GM12874 (cell line): Measurements from ENCODE around the gene IP6K1.

Source experiments
- TF ChIP-seq, protein P1 (sequence below): IDR thresholded peaks from 2 replicates; pipeline ENCODE4 v1.5.1; 2011; ENCODE audit warnings: low read depth, mild to moderate bottlenecking, control low read depth, low read length, moderate library complexity; ENCODE audit not compliant: insufficient read depth

Gene IP6K1

DNA sequence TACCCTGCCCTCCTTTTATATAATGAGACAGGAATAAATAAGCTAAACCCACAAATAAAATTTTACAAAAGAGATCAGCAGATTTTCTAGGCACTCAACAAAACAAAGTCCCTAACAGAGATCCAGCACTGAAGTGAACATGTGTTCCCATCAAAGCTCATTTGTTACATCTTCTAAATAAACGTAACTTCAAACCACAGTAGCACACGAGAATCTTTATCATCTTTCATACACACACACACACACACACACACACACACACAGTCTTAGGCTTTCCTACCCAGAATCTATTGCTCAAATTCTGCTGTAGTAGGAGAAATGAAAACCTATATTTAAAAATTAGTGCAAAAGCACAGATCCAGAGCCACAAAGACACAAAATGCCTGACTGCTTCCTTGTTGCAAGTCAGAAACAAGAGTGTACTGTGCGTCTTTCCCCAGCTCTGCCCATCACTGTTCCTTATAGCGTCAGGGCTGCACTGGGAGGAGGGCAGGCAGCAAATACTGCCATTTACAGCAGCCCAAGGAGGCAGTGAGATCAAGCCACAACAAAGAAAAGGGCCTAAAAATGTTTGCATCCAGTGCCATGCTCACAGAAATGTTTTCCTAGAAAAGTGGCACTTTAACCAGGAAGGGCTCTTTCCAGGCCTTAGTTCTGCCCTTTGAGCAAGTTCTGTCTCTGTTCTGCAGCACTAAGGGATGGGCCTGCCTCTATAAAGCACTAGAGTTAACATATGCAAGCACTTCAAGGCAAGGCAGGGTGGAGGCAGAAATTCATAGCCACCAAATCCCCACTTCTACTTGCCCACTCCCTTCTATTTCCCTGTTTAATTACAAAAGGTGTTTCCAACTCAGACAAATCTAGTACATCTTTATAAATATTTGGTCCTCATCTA lies 6.0 kb downstream of the IP6K1 start:
- TF ChIP-seq, protein P1, sequence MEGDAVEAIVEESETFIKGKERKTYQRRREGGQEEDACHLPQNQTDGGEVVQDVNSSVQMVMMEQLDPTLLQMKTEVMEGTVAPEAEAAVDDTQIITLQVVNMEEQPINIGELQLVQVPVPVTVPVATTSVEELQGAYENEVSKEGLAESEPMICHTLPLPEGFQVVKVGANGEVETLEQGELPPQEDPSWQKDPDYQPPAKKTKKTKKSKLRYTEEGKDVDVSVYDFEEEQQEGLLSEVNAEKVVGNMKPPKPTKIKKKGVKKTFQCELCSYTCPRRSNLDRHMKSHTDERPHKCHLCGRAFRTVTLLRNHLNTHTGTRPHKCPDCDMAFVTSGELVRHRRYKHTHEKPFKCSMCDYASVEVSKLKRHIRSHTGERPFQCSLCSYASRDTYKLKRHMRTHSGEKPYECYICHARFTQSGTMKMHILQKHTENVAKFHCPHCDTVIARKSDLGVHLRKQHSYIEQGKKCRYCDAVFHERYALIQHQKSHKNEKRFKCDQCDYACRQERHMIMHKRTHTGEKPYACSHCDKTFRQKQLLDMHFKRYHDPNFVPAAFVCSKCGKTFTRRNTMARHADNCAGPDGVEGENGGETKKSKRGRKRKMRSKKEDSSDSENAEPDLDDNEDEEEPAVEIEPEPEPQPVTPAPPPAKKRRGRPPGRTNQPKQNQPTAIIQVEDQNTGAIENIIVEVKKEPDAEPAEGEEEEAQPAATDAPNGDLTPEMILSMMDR, result no peak

DNA sequence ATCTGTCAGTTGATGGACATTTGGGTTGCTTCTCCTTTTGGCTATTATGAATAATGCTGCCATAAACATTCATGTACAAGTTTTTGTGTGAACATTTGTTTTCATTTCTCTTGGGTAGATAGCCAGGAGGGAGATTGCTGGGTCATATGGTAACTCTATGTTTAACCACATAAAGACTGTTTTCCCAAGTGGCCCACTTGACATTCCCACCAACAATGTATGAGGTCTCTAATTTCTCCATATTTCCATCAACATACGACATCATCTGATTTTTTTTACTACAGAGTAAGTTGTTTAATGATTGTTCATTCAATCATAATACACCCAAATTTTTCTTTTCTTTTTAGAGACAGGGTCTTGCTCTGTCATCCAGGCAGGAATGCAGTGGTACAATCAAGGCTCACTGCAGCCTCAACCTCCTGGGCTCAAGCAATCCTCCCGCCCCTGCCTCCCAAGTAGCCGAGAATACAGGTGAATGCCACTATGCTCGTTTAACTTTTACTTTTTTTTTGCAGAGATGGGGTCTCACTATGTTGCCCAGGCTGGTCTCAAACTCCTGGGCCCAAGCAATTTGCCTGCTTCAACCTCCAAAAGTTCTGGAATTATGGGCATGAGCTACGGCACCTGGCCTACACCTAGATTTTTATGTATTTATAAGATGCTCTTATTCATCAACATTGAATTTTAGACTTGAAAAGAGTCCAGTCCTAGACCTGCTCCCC lies 6.8 kb downstream of the IP6K1 start:
- TF ChIP-seq, protein P1, result no peak

DNA sequence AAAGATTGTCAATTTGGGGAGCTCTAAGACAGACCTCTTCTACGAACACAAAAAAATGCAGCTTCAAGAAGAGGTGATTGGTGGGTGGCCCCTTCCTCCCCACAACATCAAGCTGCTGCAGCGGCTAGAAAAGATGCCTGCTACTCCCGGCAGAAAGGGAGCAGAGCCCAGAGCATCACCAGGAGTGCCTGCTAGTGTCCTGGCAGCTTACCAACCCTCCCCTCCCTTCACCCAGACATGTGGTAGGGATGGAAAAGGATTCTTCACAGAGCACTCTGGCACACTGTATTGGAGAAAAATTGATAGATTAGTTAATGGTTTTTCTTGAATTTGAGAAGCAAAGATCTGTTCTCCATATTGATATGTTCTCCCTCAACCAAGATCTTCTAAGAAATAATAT lies 10.8 kb downstream of the IP6K1 start:
- TF ChIP-seq, protein P1, result no peak

DNA sequence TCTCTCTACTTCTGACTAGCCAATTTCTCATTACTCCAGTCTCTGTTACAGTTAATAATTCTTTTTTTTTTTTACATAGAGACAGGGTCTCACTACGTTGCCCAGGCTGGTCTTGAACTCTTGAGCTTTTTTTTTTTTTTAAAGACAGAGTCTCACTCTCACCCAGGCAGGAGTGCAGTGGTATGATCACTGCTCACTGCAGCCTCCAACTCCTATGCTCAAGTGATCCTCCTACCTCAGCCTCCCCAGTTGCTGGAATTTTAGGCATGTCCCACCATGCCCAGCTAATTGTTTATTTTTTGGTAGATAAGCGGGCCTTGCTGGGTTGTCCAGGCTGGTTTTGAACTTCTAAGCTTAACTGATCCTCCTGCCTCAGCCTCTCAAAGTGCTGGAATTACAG lies 13.6 kb downstream of the IP6K1 start:
- TF ChIP-seq, protein P1, result no peak

DNA sequence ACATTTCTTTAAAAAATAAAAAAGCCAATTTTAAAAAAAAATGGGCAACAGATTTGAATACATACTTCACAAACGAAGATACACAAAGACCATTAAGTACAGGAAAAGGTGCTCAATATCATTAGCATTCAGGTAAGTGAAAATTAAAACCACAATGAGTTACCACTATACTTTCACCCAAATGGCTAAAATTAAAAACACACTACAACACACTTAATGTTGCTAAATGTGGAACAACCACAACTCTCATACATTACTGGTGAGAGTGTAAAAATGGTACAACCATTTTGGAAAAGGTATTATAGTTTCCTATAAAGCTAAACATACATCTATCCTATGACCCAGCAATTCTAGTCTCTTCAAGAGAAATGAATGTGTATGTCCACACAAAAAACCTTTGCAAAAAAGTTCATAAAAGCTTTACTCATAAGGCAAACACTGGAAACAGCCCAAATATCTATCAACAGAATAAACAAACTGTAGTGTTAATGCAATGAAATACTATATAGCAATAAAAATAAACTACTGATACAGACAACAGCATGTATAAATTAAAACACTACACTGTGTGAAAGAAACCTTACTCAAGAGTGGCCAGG lies 14.9 kb downstream of the IP6K1 start:
- TF ChIP-seq, protein P1, result no peak

DNA sequence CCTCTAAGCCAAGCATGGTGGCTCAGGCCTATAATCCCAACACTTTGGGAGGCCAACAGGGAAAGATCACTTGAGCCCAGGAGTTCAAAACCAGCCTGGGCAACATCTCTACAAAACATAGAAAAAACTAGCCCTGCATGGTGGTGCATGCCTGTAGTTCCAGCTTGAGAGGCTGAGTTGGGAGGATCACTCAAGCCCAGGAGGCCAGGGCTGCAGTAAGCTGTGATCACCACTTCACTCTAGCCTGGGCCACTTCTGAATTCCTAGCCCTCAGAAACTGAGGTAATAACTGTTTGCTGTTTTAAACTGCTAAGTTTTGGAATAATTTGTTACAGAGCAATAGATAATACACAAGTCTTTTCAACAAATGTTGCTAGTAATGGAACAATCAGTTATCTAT lies 16.4 kb downstream of the IP6K1 start:
- TF ChIP-seq, protein P1, result no peak

DNA sequence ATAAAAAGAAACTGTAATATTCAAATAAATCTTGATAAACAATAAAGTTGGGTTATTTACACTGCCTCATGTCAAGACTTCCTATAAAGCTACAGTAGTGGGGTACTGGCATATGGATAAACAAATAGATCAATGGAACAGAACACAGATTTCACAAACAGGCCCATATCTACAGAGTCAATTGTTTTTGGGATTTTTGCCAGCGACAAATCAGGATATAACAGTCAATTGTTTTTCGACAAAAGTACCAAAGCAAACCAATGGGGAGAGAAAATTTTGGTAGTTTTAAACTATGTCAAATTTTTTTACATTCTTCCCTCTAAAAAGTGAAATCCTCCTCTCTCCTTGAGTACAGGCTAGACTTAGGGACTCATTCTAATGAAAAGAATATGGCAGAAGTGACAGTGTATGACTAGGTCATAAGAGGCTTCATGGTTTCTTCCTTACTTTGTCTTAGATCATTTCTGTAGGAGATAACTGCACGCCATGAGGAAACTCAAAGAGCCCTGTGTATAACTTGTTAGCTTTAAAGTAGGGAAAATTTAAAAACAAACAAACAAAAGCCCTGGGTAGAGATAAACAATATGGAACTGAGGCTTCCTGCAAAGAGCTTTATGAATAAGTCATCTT lies 16.9 kb downstream of the IP6K1 start:
- TF ChIP-seq, protein P1, result no peak
